ENCODE results near the gene IGF2BP2. TPM values are rescaled to one million over a fixed set of nuclear protein-coding genes. Genes with fewer than 3 reads are reported as not detected.

The IGF2BP2 gene
- total RNA-seq, 1 donor from 2014 or later, result 9.8 TPM

- no peak overlapping the region for H3K4me3 ChIP-seq
- intact Hi-C loops (cut with DNase I), result loop anchor here (2.0 kb wide), 1 partner anchor 281 kb away; no protein-coding TSS in a partner anchor
- TF ChIP-seq POLR2AphosphoS5 (IDR thresholded peaks at IDR 0.05; ENCODE audit: insufficient read depth in 1 of 2, low read depth in 1 of 2) (peak in 1 of 2 donors; percentile 42), POLR2A (IDR thresholded peaks at IDR 0.05) (no peak), CTCF (IDR thresholded peaks at IDR 0.05) (no peak)
- peaks cover 53% of the 10 kb centered on the region for H3K4me1 ChIP-seq
- peak; percentile 81 to 89 for DNase-seq (ENCODE audit: extremely low spot score in 2 of 2)
- no peaks in the 10 kb centered on the region for H3K36me3 ChIP-seq
- H3K27ac ChIP-seq, result peak overlapping the region; percentile 94
- no peaks in the 10 kb centered on the region for H3K9me3 ChIP-seq
- no peaks in the 10 kb centered on the region for H3K27me3 ChIP-seq
Observed at GRCh38 chr3:185655426-185656320, 169.2 kb downstream of the IGF2BP2 start.

DNA sequence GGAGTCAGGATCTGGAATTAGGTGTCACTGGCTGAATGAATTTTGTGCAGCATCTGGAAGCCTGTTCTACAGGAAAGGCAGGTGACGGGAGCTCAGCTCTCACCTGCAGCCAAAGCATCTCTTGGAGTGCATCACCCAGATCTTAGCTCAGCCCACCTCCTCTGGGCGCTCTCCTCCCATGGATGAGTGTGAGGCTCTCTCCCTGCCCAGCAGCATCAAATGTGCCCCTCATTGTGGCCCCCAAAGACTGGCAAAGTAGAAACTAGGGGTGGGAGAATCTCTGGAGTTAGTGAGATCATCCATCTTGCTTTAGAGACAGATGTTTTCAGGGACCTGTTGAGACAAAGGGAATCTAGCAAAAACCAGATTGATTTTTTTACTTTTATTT is 170.1 kb downstream of the IGF2BP2 start:
- Histone ChIP-seq H3K4me1 (peaks cover 44% of the 10 kb centered on the region), H3K9me3 (no peaks in the 10 kb centered on the region), H3K27me3 (no peaks in the 10 kb centered on the region), H3K4me3 (no peak overlapping the region), H3K27ac (peak overlapping the region; percentile 94), H3K36me3 (no peaks in the 10 kb centered on the region)
- peak in 1 of 2 donors; percentile 69 for DNase-seq (ENCODE audit: extremely low spot score in 2 of 2)
- intact Hi-C loops (cut with DNase I), result no loop called here
- TF ChIP-seq POLR2A (IDR thresholded peaks at IDR 0.05) (no peak), CTCF (IDR thresholded peaks at IDR 0.05) (no peak)

DNA sequence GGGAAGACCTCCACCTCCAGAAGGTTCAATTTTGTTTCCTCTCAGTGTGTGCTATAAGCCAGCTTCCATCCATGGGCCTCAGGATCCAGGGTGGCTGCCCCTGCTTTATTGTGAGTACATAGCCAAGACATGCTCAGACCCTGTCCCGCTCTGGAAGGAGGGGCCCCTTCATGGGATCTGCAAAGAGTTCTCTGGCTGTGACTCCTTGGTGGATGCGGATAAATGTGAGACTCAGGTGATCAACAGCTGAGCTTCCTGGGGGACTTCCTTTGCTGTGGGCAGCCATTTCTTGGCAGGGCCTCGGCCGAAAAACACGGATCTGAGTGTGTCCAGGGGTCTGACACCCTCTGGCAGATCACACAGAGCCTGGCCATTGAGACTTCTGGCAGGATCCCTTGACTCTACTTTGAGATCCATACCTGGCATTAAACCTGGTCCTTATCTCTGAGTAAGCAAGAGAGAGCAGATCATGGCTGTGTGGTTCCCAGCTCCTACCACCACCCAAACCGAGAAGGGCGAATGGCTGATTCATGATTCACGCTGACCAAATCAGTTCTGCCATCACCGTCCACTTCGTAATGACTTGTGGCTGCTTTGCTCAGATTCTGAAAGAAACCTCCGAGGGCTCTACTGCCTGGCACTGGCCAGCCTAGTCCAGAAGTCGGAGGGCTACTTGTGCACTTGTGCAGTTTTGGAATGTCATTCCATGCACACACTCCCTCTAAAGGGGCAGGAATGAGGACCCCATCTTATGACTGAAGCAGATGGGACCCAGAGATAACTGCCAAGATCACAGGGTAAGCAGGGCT is 170.7 kb downstream of the IGF2BP2 start:
- Histone ChIP-seq H3K27me3 (no peaks in the 10 kb centered on the region), H3K36me3 (no peaks in the 10 kb centered on the region), H3K9me3 (no peaks in the 10 kb centered on the region), H3K4me3 (no peak overlapping the region), H3K27ac (peak overlapping the region; percentile 94), H3K4me1 (peaks cover 38% of the 10 kb centered on the region)
- intact Hi-C loops (cut with DNase I), result no loop called here
- DNase-seq (ENCODE audit: extremely low spot score in 2 of 2), result peak; percentile 77 to 83
- TF ChIP-seq POLR2A (IDR thresholded peaks at IDR 0.05), result no peak
- TF ChIP-seq CTCF (IDR thresholded peaks at IDR 0.05), result no peak
- TF ChIP-seq POLR2AphosphoS5 (IDR thresholded peaks at IDR 0.05; ENCODE audit: insufficient read depth in 1 of 2, low read depth in 1 of 2), result no peak

- Histone ChIP-seq H3K36me3 (no peaks in the 10 kb centered on the region), H3K4me1 (peaks cover 16% of the 10 kb centered on the region), H3K27me3 (no peaks in the 10 kb centered on the region), H3K27ac (no peak overlapping the region), H3K4me3 (no peak overlapping the region), H3K9me3 (no peaks in the 10 kb centered on the region)
- intact Hi-C loops (cut with DNase I), result no loop called here
- DNase-seq (ENCODE audit: extremely low spot score in 2 of 2), result peak; percentile 67 to 76
- TF ChIP-seq POLR2AphosphoS5 (IDR thresholded peaks at IDR 0.05; ENCODE audit: insufficient read depth in 1 of 2, low read depth in 1 of 2) (no peak), CTCF (IDR thresholded peaks at IDR 0.05) (no peak), POLR2A (IDR thresholded peaks at IDR 0.05) (no peak)
Observed at GRCh38 chr3:185651971-185652370, 172.9 kb downstream of the IGF2BP2 start.
